K562 (cell line): ENCODE data around the gene UMAD1. TPM values are rescaled to one million over a fixed set of nuclear protein-coding genes. Genes with fewer than 3 reads are reported as not detected.

ENCODE experiments used
- ATAC-seq: fragments of 200-7000 bp; cut with Tn5 transposase; 3 replicates; pipeline ENCODE4 v1.9.1; 2020; ENCODE audit warnings: moderate library complexity
- BruUV-seq: library from RNA; stranded (reverse); fragments of 400-500 nt; replicated peaks from 2 replicates; lab custom pipeline; 2021; lab: Mats Ljungman, UMichigan
- CTCF ChIA-PET: fragments of 300-600 bp; formaldehyde crosslinking; extraction: SDS; loops from one replicate; lab custom pipeline; 2021; ENCODE audit warnings: low intra/inter-chr PET ratio; lab: Yijun Ruan, JAX
- POLR2A ChIA-PET: fragments of 300-600, 350-650 bp; sonication (Branson Sonifier 250); formaldehyde crosslinking; extraction: SDS; loops from one replicate; lab custom pipeline; 2021; ENCODE audit warnings: antibody characterized with exemption, inconsistent platforms; lab: Yijun Ruan, JAX
- DNase-seq, 4 experiments: peaks; one replicate each; pipeline versions ENCODE4 v3.0.0 to v3.0.0-alpha.2; 2011 to 2018; ENCODE audit warnings: low spot score in 3 of 4, mixed read lengths in 3 of 4; ENCODE audit errors: extremely low read depth in 1 of 4
- FAIRE-seq: peaks from 2 replicates; lab custom pipeline; 2011; peaks lifted over from hg19 to GRCh38; lab: Jason Lieb, UNC
- H2AFZ ChIP-seq: 2 replicates; pipeline ENCODE4 v1.6.0; 2011; ENCODE audit warnings: low read depth, low read length, control low read depth, inconsistent platforms
- H3K27ac ChIP-seq: fragments of 200-600 bp; 3 replicates; pipeline ENCODE4 v1.8.0; 2011; ENCODE audit warnings: low read depth, mild to moderate bottlenecking, control low read depth, inconsistent platforms, low read length, moderate library complexity, mixed read lengths; ENCODE audit errors: extremely low read depth
- H3K27me3 ChIP-seq, 2 experiments: fragments of 300-600 bp in 1 of 2; 2 replicates in 1 of 2; 3 replicates in 1 of 2; pipeline versions ENCODE4 v1.6.0 to v1.8.0; 2011; ENCODE audit warnings: inconsistent platforms in 2 of 2, low read length in 2 of 2, mild to moderate bottlenecking in 1 of 2, mixed read lengths in 1 of 2, moderate library complexity in 1 of 2; ENCODE audit not compliant: control insufficient read depth in 2 of 2, insufficient read depth in 2 of 2
- H3K36me3 ChIP-seq: fragments of 300-600 bp; 3 replicates; pipeline ENCODE4 v1.8.0; 2011; ENCODE audit warnings: mild to moderate bottlenecking, low read length, inconsistent platforms; ENCODE audit not compliant: control insufficient read depth, insufficient read depth
- H3K4me1 ChIP-seq, 2 experiments: fragments of 200-600 bp in 1 of 2; replicated peaks in 1 of 2; 2 replicates in 1 of 2; 3 replicates in 1 of 2; pipeline versions ENCODE4 v1.5.1 to v1.8.0; 2011; ENCODE audit warnings: inconsistent platforms in 2 of 2, low read length in 2 of 2, mild to moderate bottlenecking in 1 of 2, mixed read lengths in 1 of 2, moderate library complexity in 1 of 2; ENCODE audit not compliant: control insufficient read depth in 2 of 2, insufficient read depth in 2 of 2
- H3K4me2 ChIP-seq: 2 replicates; pipeline ENCODE4 v1.6.1; 2011; ENCODE audit warnings: low read length, control low read depth, inconsistent platforms, mixed read lengths; ENCODE audit not compliant: insufficient read depth
- H3K4me3 ChIP-seq: fragments of 200-600 bp; sonication (generic), shearing (Covaris generic); 2 replicates; pipeline ENCODE4 v1.5.1; 2016; ENCODE audit warnings: control low read depth, inconsistent platforms
- H3K79me2 ChIP-seq: fragments of 200-600 bp; 3 replicates; pipeline ENCODE4 v1.8.0; 2011; ENCODE audit warnings: low read length, inconsistent platforms; ENCODE audit not compliant: control insufficient read depth, insufficient read depth
- H3K9ac ChIP-seq, 2 experiments: 2 replicates each; pipeline versions ENCODE4 v1.6.0 to v1.6.1; 2011; ENCODE audit warnings: low read depth in 2 of 2, low read length in 2 of 2, control low read depth in 1 of 2, inconsistent platforms in 1 of 2, mild to moderate bottlenecking in 1 of 2, mixed read lengths in 1 of 2; ENCODE audit not compliant: insufficient read depth in 1 of 2
- H3K9me1 ChIP-seq: one replicate; pipeline ENCODE4 v1.6.0; 2011; ENCODE audit warnings: inconsistent platforms, mild to moderate bottlenecking, low read length, moderate library complexity; ENCODE audit not compliant: control insufficient read depth, insufficient read depth
- H3K9me3 ChIP-seq: replicated peaks from 2 replicates; pipeline ENCODE4 v1.5.1; 2011; ENCODE audit warnings: low read depth, low read length, inconsistent platforms; ENCODE audit not compliant: control insufficient read depth, insufficient read depth
- H4K20me1 ChIP-seq: replicated peaks from 2 replicates; pipeline ENCODE4 v1.6.1; 2011; ENCODE audit warnings: low read length, inconsistent platforms, mixed read lengths; ENCODE audit not compliant: control insufficient read depth, insufficient read depth
- ETV5 ChIP-seq: sonication (generic); formaldehyde crosslinking; IDR thresholded peaks from 2 replicates; pipeline ENCODE4 v1.4.0; 2020; ENCODE audit warnings: low read depth, mild to moderate bottlenecking, missing genetic modification reagents
- EZH2 ChIP-seq: IDR thresholded peaks from 2 replicates; pipeline ENCODE4 v1.6.1; 2012; ENCODE audit warnings: low read depth, mild to moderate bottlenecking, inconsistent platforms, low read length, borderline replicate concordance
- RBBP5 ChIP-seq: fragments of 200-600 bp; sonication (generic); IDR thresholded peaks from 2 replicates; pipeline ENCODE4 v1.6.1; 2012; ENCODE audit warnings: borderline replicate concordance, mild to moderate bottlenecking, low read length, control low read depth, inconsistent platforms; ENCODE audit not compliant: insufficient read depth, poor library complexity, severe bottlenecking
- SLC30A9 ChIP-seq: fragments of 250-450 bp; sonication (Bioruptor Pico); IDR thresholded peaks from 2 replicates; pipeline ENCODE4 v1.8.0; 2022; ENCODE audit warnings: mild to moderate bottlenecking, moderate library complexity
- ZNF431 ChIP-seq: sonication (generic); formaldehyde crosslinking; IDR thresholded peaks from 2 replicates; pipeline ENCODE4 v1.8.0; 2022; ENCODE audit warnings: mild to moderate bottlenecking, missing genetic modification reagents
- ZNF695 ChIP-seq: fragments of 450-650 bp; formaldehyde crosslinking; IDR thresholded peaks from 2 replicates; pipeline ENCODE4 v1.4.0; 2020; ENCODE audit warnings: mild to moderate bottlenecking, moderate library complexity
- WGBS: fragments of 100-300 bp; shearing (Covaris generic); methylation state at CpG from one replicate; pipeline ENCODE4 v1.1.6; 2016; ENCODE audit warnings: low coverage, mixed read lengths; ENCODE audit not compliant: insufficient coverage; ENCODE audit errors: missing lambda C conversion rate; 5-methylcytosine and 5-hydroxymethylcytosine counted together
- in situ Hi-C: fragments of 300-500 bp; cut with MboI; formaldehyde crosslinking; loops from 4 replicates; pipeline ENCODE4 v1.15.0; 2018; ENCODE audit warnings: inconsistent platforms, mixed read lengths
- intact Hi-C: fragments of 100-400 bp; cut with micrococcal nuclease; formaldehyde crosslinking; loops from 2 replicates; pipeline ENCODE4 v1.14.2; 2022
- polyA plus RNA-seq, 8 experiments: library from polyadenylated mRNA; depleted of rRNA in 4 of 8; stranded (reverse) in 5 of 8; unstranded in 3 of 8; fragments of >200 nt; fragmentation: Nextera tagmentation in 2 of 8; fragmentation: Illumina TruSeq in 1 of 8; extraction: Ambion mirVana in 2 of 8; extraction: Trizol in 1 of 8; gene quantifications; 2 replicates each; pipeline versions ENCODE4 v1.2.1 to v1.2.3, GENCODE V29; 2011 to 2014; ENCODE audit warnings: inconsistent platforms in 1 of 8, missing spikeins in 1 of 8
- total RNA-seq, 7 experiments: library from RNA; depleted of rRNA in 6 of 7; stranded (reverse); fragments of >200 nt in 6 of 7; fragmentation: Illumina TruSeq in 2 of 7; extraction: Trizol in 2 of 7; gene quantifications; 2 replicates each; pipeline versions ENCODE4 v1.2.1 to v1.2.3, GENCODE V29; 2011 to 2021; ENCODE audit warnings: low replicate concordance in 1 of 7
- TF ChIP-seq, protein P1 (sequence below), 2 experiments: fragments of 450-650 bp in 1 of 2; sonication (generic) in 1 of 2; formaldehyde crosslinking; conservative IDR thresholded peaks; 2 replicates each; pipeline versions ENCODE4 v1.4.0 to v1.8.1; 2020 to 2022; ENCODE audit warnings: mild to moderate bottlenecking in 1 of 2, missing genetic modification reagents in 1 of 2
- TF ChIP-seq, protein P2 (sequence below): fragments of 450-650 bp; formaldehyde crosslinking; IDR thresholded peaks from 2 replicates; pipeline ENCODE4 v1.4.0; 2020; ENCODE audit warnings: mild to moderate bottlenecking, mixed read lengths
- TF ChIP-seq, protein P3 (sequence below): fragments of 450-650 bp; formaldehyde crosslinking; IDR thresholded peaks from 2 replicates; pipeline ENCODE4 v1.4.0; 2020; ENCODE audit warnings: mild to moderate bottlenecking
- TF ChIP-seq, protein P4 (sequence below): sonication (generic); formaldehyde crosslinking; IDR thresholded peaks from 2 replicates; pipeline ENCODE4 v1.9.0; 2022; ENCODE audit warnings: mild to moderate bottlenecking, missing genetic modification reagents
- TF ChIP-seq, protein P5 (sequence below): fragments of 250-450 bp; sonication (Bioruptor Pico); IDR thresholded peaks from 2 replicates; pipeline ENCODE4 v1.8.0; 2021; ENCODE audit warnings: moderate library complexity, mild to moderate bottlenecking, inconsistent platforms

Gene UMAD1
- total and polyA plus RNA-seq, 9 of the 15 experiments (the other 6 are each of a cell fraction or from before 2014, with no cell fraction given) = 9.0 to 26.7 (median 13.3) TPM

DNA sequence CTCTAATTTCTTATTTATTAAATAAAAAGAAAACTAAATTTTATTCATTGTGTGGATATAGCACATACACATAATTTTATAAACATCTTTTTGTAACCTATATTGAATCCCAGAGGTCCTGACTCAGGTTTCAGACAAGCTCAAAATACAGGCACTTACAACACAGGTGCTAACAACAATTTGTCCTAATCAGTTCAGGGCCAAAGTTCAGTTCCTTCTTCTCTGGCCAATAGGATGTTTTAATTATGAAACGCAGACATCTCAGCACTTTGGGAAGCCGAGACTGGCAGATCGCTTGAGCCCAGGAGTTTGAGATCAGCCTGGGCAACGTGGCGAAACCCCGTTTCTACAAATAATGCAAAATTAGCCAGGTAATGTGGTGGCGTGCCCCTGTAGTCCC is 62.9 kb downstream of the UMAD1 start:
- no TSS peak for BruUV-seq
- no peaks in the 10 kb centered on the region for H3K9me3 ChIP-seq
- no peak overlapping the region for H2AFZ ChIP-seq
- ATAC-seq = no peak
- in situ Hi-C loops = no loop called here
- no peak overlapping the region for H3K27ac ChIP-seq
- ChIA-PET CTCF (no interaction called here), POLR2A (no interaction called here)
- H3K9me1 ChIP-seq = no peaks in the 10 kb centered on the region
- no peaks in the 10 kb centered on the region for H3K27me3 ChIP-seq
- WGBS = 70% methylated on average over 7 of the region's 7 CpGs
- intact Hi-C loops = no loop called here
- TF ChIP-seq, protein P1, sequence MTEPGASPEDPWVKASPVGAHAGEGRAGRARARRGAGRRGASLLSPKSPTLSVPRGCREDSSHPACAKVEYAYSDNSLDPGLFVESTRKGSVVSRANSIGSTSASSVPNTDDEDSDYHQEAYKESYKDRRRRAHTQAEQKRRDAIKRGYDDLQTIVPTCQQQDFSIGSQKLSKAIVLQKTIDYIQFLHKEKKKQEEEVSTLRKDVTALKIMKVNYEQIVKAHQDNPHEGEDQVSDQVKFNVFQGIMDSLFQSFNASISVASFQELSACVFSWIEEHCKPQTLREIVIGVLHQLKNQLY (CRISPR knock-in tag; conservative IDR thresholded peaks at IDR 0.05) = no peak
- no peak for TF ChIP-seq SLC30A9
- TF ChIP-seq, protein P2, sequence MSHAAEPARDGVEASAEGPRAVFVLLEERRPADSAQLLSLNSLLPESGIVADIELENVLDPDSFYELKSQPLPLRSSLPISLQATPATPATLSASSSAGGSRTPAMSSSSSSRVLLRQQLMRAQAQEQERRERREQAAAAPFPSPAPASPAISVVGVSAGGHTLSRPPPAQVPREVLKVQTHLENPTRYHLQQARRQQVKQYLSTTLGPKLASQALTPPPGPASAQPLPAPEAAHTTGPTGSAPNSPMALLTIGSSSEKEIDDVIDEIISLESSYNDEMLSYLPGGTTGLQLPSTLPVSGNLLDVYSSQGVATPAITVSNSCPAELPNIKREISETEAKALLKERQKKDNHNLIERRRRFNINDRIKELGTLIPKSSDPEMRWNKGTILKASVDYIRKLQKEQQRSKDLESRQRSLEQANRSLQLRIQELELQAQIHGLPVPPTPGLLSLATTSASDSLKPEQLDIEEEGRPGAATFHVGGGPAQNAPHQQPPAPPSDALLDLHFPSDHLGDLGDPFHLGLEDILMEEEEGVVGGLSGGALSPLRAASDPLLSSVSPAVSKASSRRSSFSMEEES (CRISPR knock-in tag) = no peak
- no peak for TF ChIP-seq ZNF695
- no peak for TF ChIP-seq ZNF431 (CRISPR knock-in tag)
- TF ChIP-seq, protein P3, sequence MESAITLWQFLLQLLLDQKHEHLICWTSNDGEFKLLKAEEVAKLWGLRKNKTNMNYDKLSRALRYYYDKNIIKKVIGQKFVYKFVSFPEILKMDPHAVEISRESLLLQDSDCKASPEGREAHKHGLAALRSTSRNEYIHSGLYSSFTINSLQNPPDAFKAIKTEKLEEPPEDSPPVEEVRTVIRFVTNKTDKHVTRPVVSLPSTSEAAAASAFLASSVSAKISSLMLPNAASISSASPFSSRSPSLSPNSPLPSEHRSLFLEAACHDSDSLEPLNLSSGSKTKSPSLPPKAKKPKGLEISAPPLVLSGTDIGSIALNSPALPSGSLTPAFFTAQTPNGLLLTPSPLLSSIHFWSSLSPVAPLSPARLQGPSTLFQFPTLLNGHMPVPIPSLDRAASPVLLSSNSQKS (CRISPR knock-in tag) = no peak
- no peak for TF ChIP-seq ETV5
- TF ChIP-seq RBBP5 = no peak
- TF ChIP-seq, protein P4, sequence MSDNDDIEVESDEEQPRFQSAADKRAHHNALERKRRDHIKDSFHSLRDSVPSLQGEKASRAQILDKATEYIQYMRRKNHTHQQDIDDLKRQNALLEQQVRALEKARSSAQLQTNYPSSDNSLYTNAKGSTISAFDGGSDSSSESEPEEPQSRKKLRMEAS (CRISPR knock-in tag) = no peak
- TF ChIP-seq, protein P5, sequence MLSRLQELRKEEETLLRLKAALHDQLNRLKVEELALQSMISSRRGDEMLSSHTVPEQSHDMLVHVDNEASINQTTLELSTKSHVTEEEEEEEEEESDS = no peak
- TF ChIP-seq EZH2 = no peak
- TF ChIP-seq, all 486 proteins: peak for 0
- FAIRE-seq (no peak), DNase-seq (no peak)
- H3K4me2 ChIP-seq = no peak overlapping the region
- no peak overlapping the region for H3K4me3 ChIP-seq
- H3K4me1 ChIP-seq = no peaks in the 10 kb centered on the region
- no peaks in the 10 kb centered on the region for H3K79me2 ChIP-seq
- no peak overlapping the region for H3K9ac ChIP-seq
- no peaks in the 10 kb centered on the region for H4K20me1 ChIP-seq
- H3K36me3 ChIP-seq = no peaks in the 10 kb centered on the region
